Measurements from ENCODE around the gene HMG20A. TPM values are rescaled to one million over a fixed set of nuclear protein-coding genes. Genes with fewer than 3 reads are reported as not detected.

HMG20A gene
- total RNA-seq, 1 experiment from 2014 or later = 9.8 TPM

GRCh38 chr15:77489647-77490046, 69.0 kb downstream of the HMG20A start:
- in situ Hi-C loops (cut with HindIII; ENCODE audit: low sequenced_read_pairs) = no loop called here

GRCh38 chr15:77493324-77493907, 72.7 kb downstream of the HMG20A start:
- DNase-seq (ENCODE audit: low spot score) = no peak
- in situ Hi-C loops (cut with HindIII; ENCODE audit: low sequenced_read_pairs) = no loop called here

More at GRCh38 chr15:77489647-77490046, 69.0 kb downstream of the HMG20A start:
- DNase-seq (ENCODE audit: low spot score) = no peak

- in situ Hi-C loops (cut with HindIII; ENCODE audit: low sequenced_read_pairs) = no loop called here
Measured at GRCh38 chr15:77494073-77494867, 73.6 kb downstream of the HMG20A start.

GRCh38 chr15:77494964-77495363, 74.3 kb downstream of the HMG20A start:
- in situ Hi-C loops (cut with HindIII; ENCODE audit: low sequenced_read_pairs) = no loop called here
- no peak for DNase-seq (ENCODE audit: low spot score)

More at GRCh38 chr15:77494073-77494867, 73.6 kb downstream of the HMG20A start:
- DNase-seq (ENCODE audit: low spot score) = no peak

GRCh38 chr15:77495838-77496596, 75.3 kb downstream of the HMG20A start:
- DNase-seq (ENCODE audit: low spot score) = no peak
- in situ Hi-C loops (cut with HindIII; ENCODE audit: low sequenced_read_pairs) = no loop called here

- no peak for DNase-seq (ENCODE audit: low spot score)
- in situ Hi-C loops (cut with HindIII; ENCODE audit: low sequenced_read_pairs) = no loop called here
Measured at GRCh38 chr15:77496715-77497109, 76.0 kb downstream of the HMG20A start.

- peak; percentile 98 for DNase-seq (ENCODE audit: low spot score)
- in situ Hi-C loops (cut with HindIII; ENCODE audit: low sequenced_read_pairs) = no loop called here
Measured at GRCh38 chr15:77497110-77497737, 76.5 kb downstream of the HMG20A start.

GRCh38 chr15:77497942-77498361, 77.3 kb downstream of the HMG20A start:
- peak; percentile 73 for DNase-seq (ENCODE audit: low spot score)
- in situ Hi-C loops (cut with HindIII; ENCODE audit: low sequenced_read_pairs) = no loop called here

- in situ Hi-C loops (cut with HindIII; ENCODE audit: low sequenced_read_pairs) = no loop called here
- peak; percentile 71 for DNase-seq (ENCODE audit: low spot score)
Measured at GRCh38 chr15:77499087-77499760, 78.5 kb downstream of the HMG20A start.

GRCh38 chr15:77500989-77501388, 80.3 kb downstream of the HMG20A start:
- in situ Hi-C loops (cut with HindIII; ENCODE audit: low sequenced_read_pairs) = no loop called here
- DNase-seq (ENCODE audit: low spot score) = no peak

- DNase-seq (ENCODE audit: low spot score) = no peak
- in situ Hi-C loops (cut with HindIII; ENCODE audit: low sequenced_read_pairs) = no loop called here
Measured at GRCh38 chr15:77502379-77503095, 81.8 kb downstream of the HMG20A start.

- in situ Hi-C loops (cut with HindIII; ENCODE audit: low sequenced_read_pairs) = no loop called here
- no peak for DNase-seq (ENCODE audit: low spot score)
Measured at GRCh38 chr15:77503240-77503639, 82.6 kb downstream of the HMG20A start.

GRCh38 chr15:77503764-77504163, 83.1 kb downstream of the HMG20A start:
- in situ Hi-C loops (cut with HindIII; ENCODE audit: low sequenced_read_pairs) = no loop called here

GRCh38 chr15:77504306-77504705, 83.6 kb downstream of the HMG20A start:
- in situ Hi-C loops (cut with HindIII; ENCODE audit: low sequenced_read_pairs) = no loop called here
- no peak for DNase-seq (ENCODE audit: low spot score)

More at GRCh38 chr15:77503764-77504163, 83.1 kb downstream of the HMG20A start:
- no peak for DNase-seq (ENCODE audit: low spot score)

GRCh38 chr15:77504871-77505270, 84.2 kb downstream of the HMG20A start:
- in situ Hi-C loops (cut with HindIII; ENCODE audit: low sequenced_read_pairs) = no loop called here
- no peak for DNase-seq (ENCODE audit: low spot score)

- in situ Hi-C loops (cut with HindIII; ENCODE audit: low sequenced_read_pairs) = no loop called here
- DNase-seq (ENCODE audit: low spot score) = no peak
Measured at GRCh38 chr15:77505556-77505955, 84.9 kb downstream of the HMG20A start.

GRCh38 chr15:77506311-77507142, 85.8 kb downstream of the HMG20A start:
- DNase-seq (ENCODE audit: low spot score) = peak; percentile 62

More at GRCh38 chr15:77506311-77507142, 85.8 kb downstream of the HMG20A start:
- in situ Hi-C loops (cut with HindIII; ENCODE audit: low sequenced_read_pairs) = no loop called here
